Right renal cortex interstitium (tissue), 3 donors: ENCODE data around the gene INSYN2B. TPM values are rescaled to one million over a fixed set of nuclear protein-coding genes. Genes with fewer than 3 reads are reported as not detected.

Source experiments
- DNase-seq, 3 donors: peaks; one replicate each; pipeline ENCODE4 v3.0.0-alpha.2; 2013; ENCODE audit warnings: low read depth in 3 of 3, low spot score in 2 of 3
- polyA plus RNA-seq, 3 donors: library from polyadenylated mRNA; unstranded; fragments of 120-200 nt; gene quantifications; one replicate each; pipeline ENCODE4 v1.2.1, GENCODE V29; 2013; ENCODE audit not compliant: insufficient read length in 3 of 3

INSYN2B gene
- polyA plus RNA-seq, 3 donors = 1.8 to 3.0 (median 2.0) TPM

GRCh38 chr5:169938439-169938838 lies 41.9 kb downstream of the INSYN2B start:
- no peak for DNase-seq

GRCh38 chr5:169935762-169936161 lies 44.5 kb downstream of the INSYN2B start:
- DNase-seq = no peak

- DNase-seq = no peak
Observed at GRCh38 chr5:169934990-169935389, 45.3 kb downstream of the INSYN2B start.

- DNase-seq = no peak
Observed at GRCh38 chr5:169933616-169934015, 46.7 kb downstream of the INSYN2B start.

GRCh38 chr5:169933127-169933526 lies 47.2 kb downstream of the INSYN2B start:
- no peak for DNase-seq

GRCh38 chr5:169923988-169924387 lies 56.3 kb downstream of the INSYN2B start:
- DNase-seq = no peak

GRCh38 chr5:169922474-169922873 lies 57.8 kb downstream of the INSYN2B start:
- no peak for DNase-seq

- DNase-seq = no peak
Observed at GRCh38 chr5:169921949-169922348, 58.3 kb downstream of the INSYN2B start.

- no peak for DNase-seq
Observed at GRCh38 chr5:169921384-169921783, 58.9 kb downstream of the INSYN2B start.

GRCh38 chr5:169920474-169920873 lies 59.8 kb downstream of the INSYN2B start:
- no peak for DNase-seq

- no peak for DNase-seq
Observed at GRCh38 chr5:169918228-169918627, 62.1 kb downstream of the INSYN2B start.

- DNase-seq = no peak
Observed at GRCh38 chr5:169917500-169917899, 62.8 kb downstream of the INSYN2B start.

- peak in 2 of 3 donors; percentile 13 to 41 for DNase-seq
Observed at GRCh38 chr5:169914766-169915165, 65.5 kb downstream of the INSYN2B start.

- DNase-seq = no peak
Observed at GRCh38 chr5:169913479-169913878, 66.8 kb downstream of the INSYN2B start.

GRCh38 chr5:169911448-169912212 lies 68.7 kb downstream of the INSYN2B start:
- DNase-seq = no peak

- DNase-seq = no peak
Observed at GRCh38 chr5:169910393-169910792, 69.9 kb downstream of the INSYN2B start.

- DNase-seq = no peak
Observed at GRCh38 chr5:169909945-169910344, 70.3 kb downstream of the INSYN2B start.

- no peak for DNase-seq
Observed at GRCh38 chr5:169908864-169909263, 71.4 kb downstream of the INSYN2B start.

- no peak for DNase-seq
Observed at GRCh38 chr5:169906745-169907649, 73.3 kb downstream of the INSYN2B start.

GRCh38 chr5:169905017-169905416 lies 75.3 kb downstream of the INSYN2B start:
- no peak for DNase-seq

GRCh38 chr5:169904508-169904907 lies 75.8 kb downstream of the INSYN2B start:
- no peak for DNase-seq

- no peak for DNase-seq
Observed at GRCh38 chr5:169904059-169904458, 76.2 kb downstream of the INSYN2B start.
